ENCODE data around the gene CCSER1. TPM values are rescaled to one million over a fixed set of nuclear protein-coding genes. Genes with fewer than 3 reads are reported as not detected.

CCSER1 gene
- total RNA-seq, 4 donors from 2014 or later = 3.6 to 7.0 (median 5.5) TPM

GRCh38 chr4:90118527-90119195 is 8.5 kb upstream of the CCSER1 start:
- WGBS = 34% methylated on average over 4 of the region's 4 CpGs
- no peaks in the 10 kb centered on the region for H3K9me3 ChIP-seq
- H3K27me3 ChIP-seq = no peaks in the 10 kb centered on the region
- intact Hi-C loops (cut with DNase I) = no loop called here
- no peak overlapping the region for H3K27ac ChIP-seq (replicated peaks in 1 of 4)
- no peak for TF ChIP-seq POLR2A (IDR thresholded peaks at IDR 0.05; ENCODE audit: low read depth)
- no peak for TF ChIP-seq CTCF (IDR thresholded peaks at IDR 0.05)
- no peak for TF ChIP-seq EP300 (IDR thresholded peaks at IDR 0.05)
- no peak for TF ChIP-seq POLR2AphosphoS5 (IDR thresholded peaks at IDR 0.05)
- no peak for DNase-seq (ENCODE audit: extremely low spot score)
- no peaks in the 10 kb centered on the region for H3K36me3 ChIP-seq
- no peaks in the 10 kb centered on the region for H3K4me1 ChIP-seq
- no peak overlapping the region for H3K4me3 ChIP-seq

- no peak for DNase-seq (ENCODE audit: extremely low spot score)
- intact Hi-C loops (cut with DNase I) = loop anchor here (10.0 kb wide), 1 partner anchor 175 kb away; no protein-coding TSS in a partner anchor
- Histone ChIP-seq H3K27me3 (no peaks in the 10 kb centered on the region), H3K4me1 (no peaks in the 10 kb centered on the region), H3K36me3 (no peaks in the 10 kb centered on the region), H3K27ac (replicated peaks in 1 of 4) (no peak overlapping the region), H3K4me3 (no peak overlapping the region), H3K9me3 (no peaks in the 10 kb centered on the region)
- no peak for TF ChIP-seq EP300 (IDR thresholded peaks at IDR 0.05)
- no peak for TF ChIP-seq POLR2AphosphoS5 (IDR thresholded peaks at IDR 0.05)
- TF ChIP-seq POLR2A (IDR thresholded peaks at IDR 0.05; ENCODE audit: low read depth) = no peak
- no peak for TF ChIP-seq CTCF (IDR thresholded peaks at IDR 0.05)
These were observed 7.2 kb upstream of the CCSER1 start for GRCh38 chr4:90120037-90120436.

GRCh38 chr4:90120815-90121214 is 6.4 kb upstream of the CCSER1 start:
- Histone ChIP-seq H3K36me3 (no peaks in the 10 kb centered on the region), H3K9me3 (no peaks in the 10 kb centered on the region), H3K4me3 (no peak overlapping the region), H3K4me1 (no peaks in the 10 kb centered on the region), H3K27ac (replicated peaks in 1 of 4) (no peak overlapping the region), H3K27me3 (no peaks in the 10 kb centered on the region)
- WGBS = 67% methylated on average over 1 of the region's 1 CpG
- intact Hi-C loops (cut with DNase I) = loop anchor here (10.0 kb wide), 1 partner anchor 174 kb away; no protein-coding TSS in a partner anchor
- DNase-seq (ENCODE audit: extremely low spot score) = no peak
- TF ChIP-seq CTCF (IDR thresholded peaks at IDR 0.05) = no peak

GRCh38 chr4:90121676-90122354 is 5.4 kb upstream of the CCSER1 start:
- DNase-seq (ENCODE audit: extremely low spot score) = no peak
- TF ChIP-seq POLR2A (IDR thresholded peaks at IDR 0.05; ENCODE audit: low read depth) (no peak), CTCF (IDR thresholded peaks at IDR 0.05) (no peak), POLR2AphosphoS5 (IDR thresholded peaks at IDR 0.05) (no peak), EP300 (IDR thresholded peaks at IDR 0.05) (no peak)
- Histone ChIP-seq H3K9me3 (no peaks in the 10 kb centered on the region), H3K36me3 (no peaks in the 10 kb centered on the region), H3K27me3 (no peaks in the 10 kb centered on the region), H3K4me3 (no peak overlapping the region), H3K4me1 (peaks cover 0 to 4% (median 2%) of the 10 kb centered on the region in 4 donors), H3K27ac (replicated peaks in 1 of 4) (no peak overlapping the region)
- whole genome bisulfite sequencing = 78% methylated on average over 3 of the region's 3 CpGs
- intact Hi-C loops (cut with DNase I) = loop anchor here (10.0 kb wide), 1 partner anchor 173 kb away; no protein-coding TSS in a partner anchor

Measured in esophagus muscularis mucosa (tissue), 4 donors.